ENCODE results near the gene DHRS1. TPM values are rescaled to one million over a fixed set of nuclear protein-coding genes. Genes with fewer than 3 reads are reported as not detected.

Gene DHRS1
- total and polyA plus RNA-seq, 9 of the 15 experiments (the other 6 are each of a cell fraction or from before 2014, with no cell fraction given), result 7.3 to 33.6 (median 13.3) TPM

GRCh38 chr14:24299255-24300191 lies at the start of gene DHRS1, which contains the start of gene NOP9 (continued):
- no peak for TF ChIP-seq CHAMP1 (IDR thresholded peaks at IDR 0.05)
- peak; percentile 94 for TF ChIP-seq KHSRP (IDR thresholded peaks at IDR 0.05)
- TF ChIP-seq, protein P1, sequence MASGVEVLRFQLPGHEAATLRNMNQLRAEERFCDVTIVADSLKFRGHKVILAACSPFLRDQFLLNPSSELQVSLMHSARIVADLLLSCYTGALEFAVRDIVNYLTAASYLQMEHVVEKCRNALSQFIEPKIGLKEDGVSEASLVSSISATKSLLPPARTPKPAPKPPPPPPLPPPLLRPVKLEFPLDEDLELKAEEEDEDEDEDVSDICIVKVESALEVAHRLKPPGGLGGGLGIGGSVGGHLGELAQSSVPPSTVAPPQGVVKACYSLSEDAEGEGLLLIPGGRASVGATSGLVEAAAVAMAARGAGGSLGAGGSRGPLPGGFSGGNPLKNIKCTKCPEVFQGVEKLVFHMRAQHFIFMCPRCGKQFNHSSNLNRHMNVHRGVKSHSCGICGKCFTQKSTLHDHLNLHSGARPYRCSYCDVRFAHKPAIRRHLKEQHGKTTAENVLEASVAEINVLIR (CRISPR knock-in tag; IDR thresholded peaks at IDR 0.05), result peak; percentile 98
- peak; percentile 87 for TF ChIP-seq PHF20 (IDR thresholded peaks at IDR 0.05; ENCODE audit: partially characterized antibody)
- TF ChIP-seq, protein P2, sequence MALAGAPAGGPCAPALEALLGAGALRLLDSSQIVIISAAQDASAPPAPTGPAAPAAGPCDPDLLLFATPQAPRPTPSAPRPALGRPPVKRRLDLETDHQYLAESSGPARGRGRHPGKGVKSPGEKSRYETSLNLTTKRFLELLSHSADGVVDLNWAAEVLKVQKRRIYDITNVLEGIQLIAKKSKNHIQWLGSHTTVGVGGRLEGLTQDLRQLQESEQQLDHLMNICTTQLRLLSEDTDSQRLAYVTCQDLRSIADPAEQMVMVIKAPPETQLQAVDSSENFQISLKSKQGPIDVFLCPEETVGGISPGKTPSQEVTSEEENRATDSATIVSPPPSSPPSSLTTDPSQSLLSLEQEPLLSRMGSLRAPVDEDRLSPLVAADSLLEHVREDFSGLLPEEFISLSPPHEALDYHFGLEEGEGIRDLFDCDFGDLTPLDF (CRISPR knock-in tag; IDR thresholded peaks at IDR 0.05), result no peak
- peak; percentile 97 for TF ChIP-seq ATF1 (CRISPR knock-in tag; IDR thresholded peaks at IDR 0.05)
- peak; percentile 99 for TF ChIP-seq ATF1 (tag; IDR thresholded peaks at IDR 0.05)
- no peak for TF ChIP-seq HDAC8 (tag; IDR thresholded peaks at IDR 0.05)
- TF ChIP-seq, protein P3, sequence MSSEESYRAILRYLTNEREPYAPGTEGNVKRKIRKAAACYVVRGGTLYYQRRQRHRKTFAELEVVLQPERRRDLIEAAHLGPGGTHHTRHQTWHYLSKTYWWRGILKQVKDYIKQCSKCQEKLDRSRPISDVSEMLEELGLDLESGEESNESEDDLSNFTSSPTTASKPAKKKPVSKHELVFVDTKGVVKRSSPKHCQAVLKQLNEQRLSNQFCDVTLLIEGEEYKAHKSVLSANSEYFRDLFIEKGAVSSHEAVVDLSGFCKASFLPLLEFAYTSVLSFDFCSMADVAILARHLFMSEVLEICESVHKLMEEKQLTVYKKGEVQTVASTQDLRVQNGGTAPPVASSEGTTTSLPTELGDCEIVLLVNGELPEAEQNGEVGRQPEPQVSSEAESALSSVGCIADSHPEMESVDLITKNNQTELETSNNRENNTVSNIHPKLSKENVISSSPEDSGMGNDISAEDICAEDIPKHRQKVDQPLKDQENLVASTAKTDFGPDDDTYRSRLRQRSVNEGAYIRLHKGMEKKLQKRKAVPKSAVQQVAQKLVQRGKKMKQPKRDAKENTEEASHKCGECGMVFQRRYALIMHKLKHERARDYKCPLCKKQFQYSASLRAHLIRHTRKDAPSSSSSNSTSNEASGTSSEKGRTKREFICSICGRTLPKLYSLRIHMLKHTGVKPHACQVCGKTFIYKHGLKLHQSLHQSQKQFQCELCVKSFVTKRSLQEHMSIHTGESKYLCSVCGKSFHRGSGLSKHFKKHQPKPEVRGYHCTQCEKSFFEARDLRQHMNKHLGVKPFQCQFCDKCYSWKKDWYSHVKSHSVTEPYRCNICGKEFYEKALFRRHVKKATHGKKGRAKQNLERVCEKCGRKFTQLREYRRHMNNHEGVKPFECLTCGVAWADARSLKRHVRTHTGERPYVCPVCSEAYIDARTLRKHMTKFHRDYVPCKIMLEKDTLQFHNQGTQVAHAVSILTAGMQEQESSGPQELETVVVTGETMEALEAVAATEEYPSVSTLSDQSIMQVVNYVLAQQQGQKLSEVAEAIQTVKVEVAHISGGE (CRISPR knock-in tag; IDR thresholded peaks at IDR 0.05), result peak in 1 of 3 experiments; percentile 69; a peak in 2 of 6 replicates
- TF ChIP-seq ETV6 (IDR thresholded peaks at IDR 0.05; ENCODE audit: borderline replicate concordance in 1 of 2, low read depth in 2 of 2, low read length in 1 of 2), result no peak
- TF ChIP-seq ETV6 (CRISPR knock-in tag; IDR thresholded peaks at IDR 0.05; ENCODE audit: borderline replicate concordance), result no peak
- TF ChIP-seq PHF8 (IDR thresholded peaks at IDR 0.05; ENCODE audit: borderline replicate concordance, low read length), result peak; percentile 66; the same call in 1 of the 2 replicates

All from K562 (cell line).